Psoas muscle (tissue), 8 donors: ENCODE data around the gene SPTB. TPM values are rescaled to one million over a fixed set of nuclear protein-coding genes. Genes with fewer than 3 reads are reported as not detected.
A peak's percentile ranks its signal among the peaks of the same experiment; 100 is the strongest.

Experiments
- ATAC-seq, 4 donors: fragments of 200-7000 bp; cut with Tn5 transposase; one replicate each; pipeline ENCODE4 v1.9.1; 2020; ENCODE audit warnings: moderate library complexity in 3 of 4, mild to moderate bottlenecking in 2 of 4
- DNase-seq, 2 donors: peaks; one replicate each; pipeline ENCODE4 v3.0.0-alpha.2; 2020
- H3K27ac ChIP-seq: fragments of 200-600 bp; one replicate; pipeline ENCODE4 v1.8.0; 2022
- H3K27me3 ChIP-seq, 3 donors: fragments of 200-600 bp in 1 of 3; one replicate each; pipeline versions ENCODE4 v1.6.1 to v1.8.0; 2013 to 2022; ENCODE audit warnings: low read length in 2 of 3, mild to moderate bottlenecking in 2 of 3, moderate library complexity in 1 of 3; ENCODE audit not compliant: insufficient read depth in 3 of 3
- H3K36me3 ChIP-seq, 2 donors: fragments of 200-600 bp in 1 of 2; one replicate each; pipeline versions ENCODE4 v1.6.1 to v1.8.0; 2013 to 2022; ENCODE audit warnings: low read depth in 1 of 2, mild to moderate bottlenecking in 1 of 2, moderate library complexity in 1 of 2; ENCODE audit not compliant: insufficient read depth in 1 of 2
- H3K4me1 ChIP-seq: fragments of 200-600 bp; one replicate; pipeline ENCODE4 v1.8.0; 2022
- H3K4me3 ChIP-seq: fragments of 200-600 bp; one replicate; pipeline ENCODE4 v1.8.0; 2022; ENCODE audit warnings: mild to moderate bottlenecking
- H3K9me3 ChIP-seq: fragments of 200-600 bp; one replicate; pipeline ENCODE4 v1.8.0; 2022
- WGBS, 3 donors: extraction: QIAGEN DNeasy Blood & Tissue Kit; methylation state at CpG; one replicate each; pipeline versions ENCODE4 v1.1.6 to v1.1.7; 2013; 5-methylcytosine and 5-hydroxymethylcytosine counted together
- intact Hi-C, 2 donors: fragments of 100-400 bp; cut with DNase I; formaldehyde crosslinking; loops; one replicate each; pipeline versions ENCODE4 v1.11.0 to v1.14.2; 2022
- polyA plus RNA-seq, 3 donors: library from polyadenylated mRNA; stranded (reverse); fragments of 200-250 nt; gene quantifications; one replicate each; pipeline ENCODE4 v1.2.3, GENCODE V29; 2013
- total RNA-seq, 4 donors: library from RNA; stranded (reverse); fragmentation: NEBNext Ultra II Directional in 2 of 4; extraction: Animal tissue kit (Norgen Biotek cat#: 25700) in 2 of 4; gene quantifications; one replicate each; pipeline versions ENCODE4 v1.2.1 to v1.2.4, GENCODE V29; 2021 to 2023
- TF ChIP-seq, protein P1 (sequence below): fragments of 200-600 bp; IDR thresholded peaks from one replicate; pipeline ENCODE4 v1.8.0; 2022; ENCODE audit warnings: antibody characterized with exemption
- donor health status: healthy with polysubstance abuse.
- donor health status: DM: no; HTN: no; CAD: no; lungs with moderate emphysema.
- donor health status: Bipolar disorder and iron deficiency.
- donor health status: healthy.
- donor health status: DM: yes; HTN: yes; CAD: no.
- donor health status: DM: no; HTN: no; CAD: no.
- donor health status: DM: no; HTN: no; CAD: no.
- donor health status: DM: yes; HTN: yes; CAD: no.

The SPTB gene
- total and polyA plus RNA-seq, 7 donors: 43.4 to 540 (median 374) TPM

DNA sequence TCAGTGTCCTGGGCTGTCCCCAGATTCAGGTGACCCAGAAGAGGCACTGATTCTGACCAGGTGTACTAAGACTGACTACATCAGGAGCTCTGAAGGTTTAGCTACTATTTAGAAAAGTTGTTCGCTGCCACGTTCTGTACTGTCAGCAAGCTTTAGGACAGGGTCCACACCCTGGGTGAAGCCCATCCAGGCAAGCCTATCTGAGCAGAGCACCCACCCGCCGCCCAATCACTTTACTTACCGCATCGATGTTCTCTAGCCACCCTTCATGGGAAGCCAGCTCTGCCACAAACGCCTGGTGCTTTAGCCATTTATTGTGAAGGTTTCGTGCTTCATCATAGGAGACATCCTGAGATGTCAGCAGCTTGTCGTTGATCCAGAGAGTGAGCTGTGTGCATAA is 95.7 kb downstream of the SPTB start:
- H3K36me3 ChIP-seq: peaks cover 3 to 98% of the 10 kb centered on the region in 2 donors
- ATAC-seq: no peak
- H3K27me3 ChIP-seq: no peaks in the 10 kb centered on the region
- peaks cover 3% of the 10 kb centered on the region for H3K4me1 ChIP-seq
- H3K4me3 ChIP-seq: no peak overlapping the region
- H3K9me3 ChIP-seq: no peaks in the 10 kb centered on the region
- intact Hi-C loops: no loop called here
- TF ChIP-seq, protein P1, sequence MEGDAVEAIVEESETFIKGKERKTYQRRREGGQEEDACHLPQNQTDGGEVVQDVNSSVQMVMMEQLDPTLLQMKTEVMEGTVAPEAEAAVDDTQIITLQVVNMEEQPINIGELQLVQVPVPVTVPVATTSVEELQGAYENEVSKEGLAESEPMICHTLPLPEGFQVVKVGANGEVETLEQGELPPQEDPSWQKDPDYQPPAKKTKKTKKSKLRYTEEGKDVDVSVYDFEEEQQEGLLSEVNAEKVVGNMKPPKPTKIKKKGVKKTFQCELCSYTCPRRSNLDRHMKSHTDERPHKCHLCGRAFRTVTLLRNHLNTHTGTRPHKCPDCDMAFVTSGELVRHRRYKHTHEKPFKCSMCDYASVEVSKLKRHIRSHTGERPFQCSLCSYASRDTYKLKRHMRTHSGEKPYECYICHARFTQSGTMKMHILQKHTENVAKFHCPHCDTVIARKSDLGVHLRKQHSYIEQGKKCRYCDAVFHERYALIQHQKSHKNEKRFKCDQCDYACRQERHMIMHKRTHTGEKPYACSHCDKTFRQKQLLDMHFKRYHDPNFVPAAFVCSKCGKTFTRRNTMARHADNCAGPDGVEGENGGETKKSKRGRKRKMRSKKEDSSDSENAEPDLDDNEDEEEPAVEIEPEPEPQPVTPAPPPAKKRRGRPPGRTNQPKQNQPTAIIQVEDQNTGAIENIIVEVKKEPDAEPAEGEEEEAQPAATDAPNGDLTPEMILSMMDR: no peak
- no peak for DNase-seq
- H3K27ac ChIP-seq: no peak overlapping the region
- 92 to 94% (median 93%) methylated on average over 9 of the region's 9 CpGs for WGBS, 3 donors

DNA sequence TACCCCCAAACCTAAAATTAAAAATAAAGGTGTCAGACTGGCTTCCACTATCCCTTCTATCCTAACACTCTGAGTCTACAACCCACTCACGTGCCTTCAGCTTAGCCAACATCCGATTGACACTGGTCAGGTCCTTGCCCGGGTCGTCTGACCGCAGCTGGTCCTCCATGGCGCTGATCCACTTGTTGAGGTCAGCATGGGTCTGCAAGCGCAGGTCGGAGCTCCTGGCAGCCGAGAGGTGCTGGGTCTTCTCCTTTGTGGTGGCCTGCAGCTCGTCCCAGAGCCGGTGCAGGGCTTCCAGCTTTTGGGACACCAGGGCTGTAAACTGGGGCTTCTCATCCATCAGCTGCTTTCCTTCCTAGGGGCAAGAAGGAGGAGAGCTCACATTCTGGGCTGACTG is 97.5 kb downstream of the SPTB start:
- H3K36me3 ChIP-seq: peaks cover 3 to 100% of the 10 kb centered on the region in 2 donors
- TF ChIP-seq, protein P1: no peak
- DNase-seq (no peak), ATAC-seq (peak in 1 of 4 donors; percentile 7)
- WGBS, 3 donors: 65 to 80% (median 71%) methylated on average over 11 of the region's 11 CpGs
- no peaks in the 10 kb centered on the region for H3K9me3 ChIP-seq
- no peaks in the 10 kb centered on the region for H3K27me3 ChIP-seq
- no peak overlapping the region for H3K4me3 ChIP-seq
- H3K27ac ChIP-seq: no peak overlapping the region
- peaks cover 8% of the 10 kb centered on the region for H3K4me1 ChIP-seq
- intact Hi-C loops: no loop called here

DNA sequence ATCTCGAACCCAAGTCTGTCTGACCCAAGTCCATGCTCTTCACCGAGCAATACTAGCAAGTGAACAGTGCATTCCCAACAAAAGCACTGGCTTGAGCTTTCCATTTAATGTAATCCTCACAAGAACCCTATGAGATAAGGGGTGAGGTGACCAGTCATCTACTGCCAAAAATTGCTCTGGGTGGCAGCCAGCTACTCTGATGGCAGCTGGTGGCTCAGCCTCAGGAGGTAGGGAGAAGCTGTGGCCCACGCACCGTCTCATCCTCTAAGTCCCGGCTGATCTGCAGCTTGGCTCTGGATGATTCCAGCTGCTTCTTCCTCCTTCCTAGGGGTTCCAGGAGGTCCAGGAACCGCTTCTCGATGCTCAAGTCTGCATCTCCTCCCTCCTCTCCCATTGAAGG is 100.2 kb downstream of the SPTB start:
- DNase-seq (no peak), ATAC-seq (peak; percentile 48 to 83 (median 60))
- H3K9me3 ChIP-seq: no peaks in the 10 kb centered on the region
- no peaks in the 10 kb centered on the region for H3K27me3 ChIP-seq
- H3K4me1 ChIP-seq: peaks cover 8% of the 10 kb centered on the region
- H3K36me3 ChIP-seq: peaks cover 0 to 100% of the 10 kb centered on the region in 2 donors
- 34 to 46% (median 46%) methylated on average over 7 of the region's 7 CpGs for WGBS, 3 donors
- H3K27ac ChIP-seq: peak overlapping the region; percentile 30
- TF ChIP-seq, protein P1: no peak
- no peak overlapping the region for H3K4me3 ChIP-seq
- intact Hi-C loops: no loop called here

DNA sequence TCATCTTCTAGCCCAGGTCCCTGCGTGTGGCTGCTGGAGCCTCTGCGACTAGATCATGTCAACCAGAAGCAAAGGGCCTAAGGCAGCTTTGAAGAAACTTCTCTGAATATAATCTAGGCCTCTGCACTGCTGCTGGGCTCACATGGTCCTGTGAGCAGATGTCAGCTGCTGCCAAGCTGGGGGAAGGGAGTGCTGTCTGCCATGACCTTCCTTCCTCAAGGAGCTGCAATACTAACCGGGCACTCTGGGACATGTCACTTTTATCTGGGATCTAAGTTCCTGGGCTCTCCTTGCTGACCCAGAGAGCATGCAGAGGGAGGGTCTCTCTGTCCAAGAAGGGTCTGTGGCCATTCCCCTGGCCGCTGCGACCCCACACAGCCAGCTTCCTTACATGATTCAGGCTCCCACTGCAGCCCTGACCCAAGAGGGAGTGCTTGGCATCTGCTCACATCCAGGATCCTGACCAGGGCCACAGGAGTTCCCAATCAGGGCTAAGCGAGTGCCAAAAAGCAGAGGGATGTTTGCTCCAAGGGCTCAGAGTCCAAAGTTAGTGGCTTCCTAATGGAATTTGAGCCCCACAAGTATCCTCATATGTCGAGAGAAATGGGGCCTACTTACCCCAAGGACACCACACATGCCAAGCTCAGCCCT is 101.5 kb downstream of the SPTB start:
- ATAC-seq: peak; percentile 34 to 73 (median 49)
- Histone ChIP-seq H3K4me3 (no peak overlapping the region), H3K27me3 (no peaks in the 10 kb centered on the region), H3K27ac (peak overlapping the region; percentile 19), H3K9me3 (no peaks in the 10 kb centered on the region), H3K36me3 (peaks cover 0 to 100% of the 10 kb centered on the region in 2 donors), H3K4me1 (peaks cover 8% of the 10 kb centered on the region)
- intact Hi-C loops: no loop called here
- TF ChIP-seq, protein P1: no peak
- no peak for DNase-seq
- WGBS, 3 donors: 34 to 62% (median 57%) methylated on average over 7 of the region's 7 CpGs

DNA sequence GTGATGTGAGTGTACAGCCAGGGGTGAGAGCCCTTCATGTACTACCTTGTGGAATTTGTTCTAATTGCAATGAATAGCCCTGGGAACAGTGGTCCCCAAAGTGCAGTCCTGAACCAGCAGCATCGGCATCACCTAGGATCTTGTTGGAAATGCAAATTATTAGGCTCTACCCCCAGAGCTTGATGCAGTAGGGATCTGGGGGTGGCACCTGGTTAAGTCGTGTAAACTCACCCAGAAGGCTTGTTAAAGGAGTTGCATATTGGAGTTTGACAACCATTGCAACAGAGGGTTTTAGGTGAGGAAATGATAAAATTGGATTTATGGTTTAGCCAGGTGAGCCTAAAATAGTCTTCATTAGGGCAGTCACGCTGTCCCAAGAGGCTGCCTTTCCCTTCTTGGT is 102.2 kb downstream of the SPTB start:
- 61 to 66% (median 65%) methylated on average over 3 of the region's 3 CpGs for WGBS, 3 donors
- TF ChIP-seq, protein P1: no peak

More for the DNA sequence above, 102.2 kb downstream of the SPTB start:
- DNase-seq (no peak), ATAC-seq (no peak)
- Histone ChIP-seq H3K4me1 (peaks cover 8% of the 10 kb centered on the region), H3K4me3 (no peak overlapping the region), H3K36me3 (peaks cover 0 to 100% of the 10 kb centered on the region in 2 donors), H3K27ac (peak overlapping the region; percentile 19), H3K9me3 (no peaks in the 10 kb centered on the region), H3K27me3 (no peaks in the 10 kb centered on the region)
- intact Hi-C loops: no loop called here
